Suppressor macrophage treated with lipopolysaccharide for 1 hour (primary cell): ENCODE measurements around the gene PPM1E.

Source experiments
- DNase-seq, 3 donors: peaks; one replicate each; pipeline ENCODE4 v3.0.0-alpha.2; 2020 to 2022

The PPM1E gene

DNA sequence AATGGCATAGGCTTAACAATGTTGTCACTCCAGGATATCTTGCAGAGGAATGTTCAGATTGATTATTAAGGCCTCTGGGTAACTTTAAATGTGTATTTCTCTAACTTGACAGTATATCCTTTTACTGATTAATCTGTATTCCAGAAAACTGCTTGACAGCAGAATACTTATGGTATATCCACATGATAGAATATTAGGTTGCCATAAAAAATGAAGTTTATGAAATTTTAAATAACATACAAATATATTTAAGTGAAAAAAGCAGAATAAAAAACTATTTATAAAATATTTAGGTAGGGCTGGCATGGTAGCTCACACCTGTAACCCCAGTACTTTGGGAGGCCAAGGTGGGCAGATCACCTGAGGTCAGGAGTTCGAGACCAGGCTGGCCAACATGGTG lies 244.4 kb downstream of the PPM1E start:
- no peak for DNase-seq

DNA sequence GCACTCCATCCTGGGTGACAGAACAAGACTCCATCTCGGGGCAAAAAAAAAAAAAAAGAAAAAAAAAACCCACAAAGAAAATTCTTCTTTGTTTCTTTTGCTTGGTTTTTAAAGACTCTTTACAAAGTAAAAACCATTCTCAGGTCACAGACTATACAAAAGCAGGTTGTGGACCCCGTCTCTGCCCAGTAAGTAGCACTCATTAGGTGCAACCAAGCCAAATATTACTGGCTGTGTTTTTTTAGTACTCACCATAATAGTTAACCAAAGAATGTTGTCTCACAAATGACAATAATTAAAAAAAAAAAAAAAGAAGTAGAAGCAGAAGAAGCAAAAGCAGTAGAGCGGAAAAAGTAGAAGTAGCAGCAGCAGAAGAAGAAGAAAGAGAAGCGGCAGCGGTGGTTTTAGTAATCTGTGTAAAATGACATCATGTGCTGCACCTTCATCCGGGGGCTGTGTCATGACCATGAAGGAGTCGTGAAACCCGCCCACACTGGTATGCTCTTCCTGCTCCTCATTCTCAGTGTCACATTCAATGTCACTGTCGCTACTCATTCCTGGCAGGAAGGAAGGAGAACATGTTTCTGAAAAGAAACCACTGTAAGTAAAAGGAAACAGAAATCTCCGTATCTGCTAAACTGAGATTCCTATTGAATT lies 245.6 kb downstream of the PPM1E start:
- DNase-seq = peak; percentile 93 to 97 (median 95)

DNA sequence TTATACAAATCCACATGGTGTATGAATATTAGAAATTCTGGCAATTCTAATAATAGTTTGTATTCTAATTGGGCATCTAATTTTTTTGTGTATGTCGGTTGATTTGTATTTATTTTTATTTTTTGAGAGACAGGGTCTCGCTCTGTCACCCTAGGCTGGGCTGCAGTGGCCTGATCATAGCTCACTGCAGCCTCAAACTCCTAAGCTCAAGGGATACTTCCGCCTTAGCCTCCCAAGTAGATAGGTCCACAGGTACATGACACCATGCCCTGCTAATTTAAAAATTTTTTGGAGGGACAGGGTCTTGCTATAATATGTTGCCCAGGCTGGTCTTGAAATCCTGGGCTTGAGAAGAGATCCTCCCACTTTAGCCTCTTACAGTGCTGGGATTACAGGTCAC lies 246.5 kb downstream of the PPM1E start:
- no peak for DNase-seq

DNA sequence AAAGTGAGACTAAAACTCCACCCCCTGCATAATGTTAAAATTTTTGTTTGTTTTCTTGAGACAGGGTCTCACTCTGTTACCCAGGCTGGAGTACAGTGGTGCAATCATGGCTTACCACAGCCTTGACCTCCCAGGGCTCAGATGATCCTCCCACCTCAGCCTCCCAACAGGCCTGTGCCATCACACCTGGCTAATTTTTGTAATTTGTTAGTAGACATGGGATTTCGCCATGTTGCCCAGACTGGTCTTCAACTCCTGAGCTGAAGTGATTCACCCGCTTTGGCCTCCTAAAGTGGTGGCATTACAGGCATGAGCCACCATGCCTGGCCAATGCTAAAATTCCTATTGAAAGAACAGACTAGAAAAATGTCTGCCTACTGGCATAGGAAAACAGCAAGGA lies 247.2 kb downstream of the PPM1E start:
- peak; percentile 23 to 40 (median 35) for DNase-seq

DNA sequence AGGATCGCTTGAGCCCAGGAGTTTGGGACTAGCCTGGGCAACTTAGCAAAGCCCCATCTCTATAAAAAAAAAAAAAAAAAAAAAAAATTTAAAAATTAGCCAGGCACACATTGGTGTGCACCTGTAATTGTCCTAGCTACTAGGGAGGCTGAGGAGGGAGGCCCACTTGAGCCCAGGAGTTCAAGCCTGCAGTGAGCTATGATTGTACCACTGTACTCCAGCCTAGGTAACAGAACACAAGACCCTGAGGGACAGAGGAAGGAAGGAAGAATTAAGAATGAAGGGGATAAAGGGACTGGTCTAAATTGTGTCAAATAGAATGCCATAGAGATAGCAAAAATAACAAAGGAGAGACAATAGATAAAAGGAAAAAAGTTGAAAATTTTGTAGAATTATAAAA lies 248.2 kb downstream of the PPM1E start:
- DNase-seq = no peak

DNA sequence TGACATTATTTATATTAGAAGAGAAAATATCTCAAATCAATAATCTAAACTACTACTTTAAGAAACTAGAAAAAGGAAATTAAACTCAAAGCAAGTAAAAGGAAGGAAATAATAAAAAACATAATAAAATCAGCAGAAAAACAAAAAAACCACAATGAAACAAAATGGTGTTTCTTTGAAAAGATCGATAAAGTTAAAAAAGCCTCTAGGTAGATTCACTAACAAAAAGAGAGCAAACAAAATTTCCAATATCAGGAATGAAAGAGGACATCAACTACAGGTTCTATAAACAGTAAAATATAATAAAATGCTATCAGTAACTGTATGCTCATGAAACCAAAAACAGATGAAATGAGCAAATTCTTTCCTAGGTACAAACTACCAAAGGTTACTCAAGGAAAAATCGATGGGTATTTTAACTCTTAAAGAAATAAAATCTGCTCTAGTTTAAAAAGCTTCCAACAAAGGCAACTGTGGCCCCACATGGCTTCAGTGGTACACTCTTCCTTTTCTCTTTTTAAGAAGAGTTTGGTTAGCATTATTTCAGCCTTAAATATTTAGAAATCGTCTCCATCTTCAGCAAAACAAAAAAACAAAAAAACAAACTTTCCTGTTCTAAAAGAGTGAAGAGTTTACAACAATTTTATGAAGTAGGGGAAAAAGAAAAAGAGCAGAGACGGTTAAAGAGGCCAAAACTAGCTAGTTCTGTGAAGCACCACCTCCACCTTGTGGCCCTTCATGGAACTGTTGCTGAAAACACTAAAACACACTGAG lies 248.9 kb downstream of the PPM1E start:
- DNase-seq = peak; percentile 76 to 80 (median 79)

DNA sequence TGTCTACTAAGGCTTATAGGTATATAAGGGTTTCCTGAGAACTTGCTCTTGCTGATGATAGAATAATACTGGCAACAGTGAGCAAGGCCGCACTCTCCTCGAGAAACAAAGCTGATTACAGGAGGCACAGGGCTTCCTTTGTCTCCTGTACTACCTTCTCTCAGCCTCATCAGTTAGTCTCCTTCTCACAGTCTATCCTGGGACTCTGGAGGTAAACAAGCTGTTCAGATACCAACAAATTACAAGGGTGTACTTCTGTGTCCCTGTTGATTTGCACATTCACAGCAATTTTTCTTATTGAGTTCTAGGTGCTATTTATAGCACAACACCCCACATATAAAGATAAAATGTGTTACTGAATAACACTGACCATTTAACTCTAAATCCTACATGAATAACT lies 252.3 kb downstream of the PPM1E start:
- DNase-seq = no peak

DNA sequence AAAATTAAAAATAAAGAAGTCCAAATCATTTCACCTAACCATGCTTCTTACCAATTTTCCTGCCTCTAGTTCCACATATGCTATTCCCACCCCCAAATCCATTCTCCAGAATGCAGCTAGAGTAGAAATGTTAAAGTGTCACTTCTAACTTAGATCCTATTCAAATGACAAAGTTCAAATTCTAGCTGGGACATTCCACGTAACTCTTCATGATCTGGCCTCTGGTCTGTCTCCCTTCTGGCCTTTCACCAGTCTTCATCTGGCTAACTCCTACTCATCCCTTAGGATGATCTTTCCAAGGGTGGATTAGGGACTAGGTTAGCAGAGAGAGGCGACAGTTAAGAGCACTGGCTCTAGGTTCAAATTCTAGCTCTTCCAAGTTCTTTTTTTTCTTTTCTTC lies 253.1 kb downstream of the PPM1E start:
- DNase-seq = no peak

DNA sequence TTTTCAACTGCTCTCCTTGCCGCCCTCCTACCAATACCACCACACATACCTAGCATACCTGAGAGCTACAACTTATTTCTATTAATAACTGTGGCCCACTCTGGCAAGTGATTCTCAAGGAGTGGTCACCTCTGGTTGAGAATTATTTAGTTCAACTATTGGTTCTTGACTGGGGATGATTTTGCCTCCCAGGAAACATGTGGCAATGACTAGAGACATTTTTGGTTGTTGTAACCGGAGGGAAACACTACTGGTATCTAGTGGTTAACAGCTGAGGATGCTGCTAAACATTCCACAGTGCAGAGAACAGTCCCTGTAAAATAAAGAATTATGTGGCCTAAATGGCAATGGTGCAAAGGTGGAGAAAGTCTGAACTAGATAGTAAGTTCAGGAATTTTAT lies 254.4 kb downstream of the PPM1E start:
- DNase-seq = no peak

DNA sequence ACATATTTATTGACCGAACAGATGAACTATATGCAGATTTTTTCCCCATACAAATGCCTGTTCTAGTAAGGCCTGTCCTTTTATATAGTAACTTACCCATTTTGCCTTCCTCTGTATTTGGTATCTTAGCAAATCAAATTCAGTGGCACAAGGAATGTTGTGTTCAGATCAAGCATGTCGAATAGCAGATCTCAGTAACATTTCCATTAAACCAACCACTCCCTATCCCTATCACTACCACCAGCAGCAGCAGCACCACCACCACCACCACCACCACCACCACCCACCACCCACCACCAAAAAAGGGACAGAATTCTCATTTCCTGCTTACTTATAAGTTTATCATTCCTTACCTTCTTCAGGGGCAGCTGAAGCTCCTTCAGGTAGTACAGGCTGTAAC lies 256.3 kb downstream of the PPM1E start:
- DNase-seq = no peak

DNA sequence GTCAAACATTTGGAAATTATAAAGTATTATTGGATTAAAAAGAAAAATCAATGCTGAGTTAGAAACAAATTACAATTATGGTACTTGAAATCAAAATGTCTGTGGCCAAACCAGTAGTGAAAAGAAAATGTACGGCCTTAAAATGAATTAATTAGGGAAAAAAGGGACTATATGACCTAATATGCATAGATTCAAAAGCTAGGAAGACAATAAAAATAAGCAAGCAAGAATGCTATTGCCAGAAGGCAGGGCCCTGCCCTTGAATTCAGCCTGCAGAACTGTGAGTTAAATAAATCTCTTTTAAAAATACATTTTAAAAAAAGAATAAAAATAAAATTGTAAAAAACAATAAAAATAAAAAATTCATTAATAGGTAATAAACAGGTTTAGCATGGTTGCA lies 262.4 kb downstream of the PPM1E start:
- DNase-seq = no peak

DNA sequence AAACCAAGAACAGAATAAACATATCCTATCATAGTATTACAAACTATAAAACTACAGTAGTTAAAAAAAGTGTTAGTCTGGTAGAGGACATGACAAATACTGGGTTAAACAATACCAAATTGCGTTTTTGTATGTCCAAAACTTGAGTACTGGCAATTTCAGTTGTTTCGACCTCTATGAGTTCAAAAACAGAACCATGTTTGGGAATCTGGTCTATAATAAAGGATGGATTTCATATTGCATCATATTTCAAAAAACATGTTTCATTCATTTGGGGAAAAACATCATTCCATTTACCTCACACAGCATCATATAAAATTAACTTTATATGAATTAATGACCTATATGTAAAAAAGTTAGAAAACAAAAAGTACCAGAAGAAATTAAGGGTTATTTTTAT lies 269.3 kb downstream of the PPM1E start:
- DNase-seq = no peak

DNA sequence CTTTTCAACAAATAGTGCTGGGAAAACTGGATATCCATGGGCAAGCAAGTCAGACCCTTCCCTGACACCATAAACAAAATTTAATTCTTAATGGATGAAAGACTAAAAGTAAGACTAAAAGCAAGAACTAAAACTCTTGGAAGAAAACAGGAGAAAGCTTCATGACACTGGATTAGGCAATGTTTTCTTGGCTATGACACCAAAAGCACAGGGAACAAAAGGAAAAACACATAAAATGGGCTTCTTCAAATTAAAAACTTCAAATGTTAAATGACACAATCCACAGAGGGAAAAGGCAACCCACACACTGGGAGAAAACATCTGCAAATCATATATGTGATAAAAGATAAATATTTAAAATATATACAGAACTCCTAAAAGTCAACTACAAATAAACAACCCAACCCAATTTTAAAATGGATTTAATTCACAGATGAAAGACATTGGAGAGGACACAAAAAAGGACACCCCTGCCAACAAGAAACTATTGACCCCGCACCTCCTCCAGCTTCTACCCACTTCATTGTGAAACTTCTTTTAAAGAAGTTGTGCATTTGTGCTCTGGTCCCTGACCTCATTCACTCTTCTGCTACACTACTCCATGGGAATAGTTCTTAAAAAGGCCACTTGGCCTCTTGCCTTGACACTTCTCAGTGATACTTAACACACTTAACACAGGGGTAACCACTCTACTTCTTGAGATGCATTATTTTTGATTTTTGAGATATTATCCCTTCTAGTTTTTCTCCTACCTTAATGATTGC lies 270.7 kb downstream of the PPM1E start:
- peak; percentile 35 to 52 (median 45) for DNase-seq

DNA sequence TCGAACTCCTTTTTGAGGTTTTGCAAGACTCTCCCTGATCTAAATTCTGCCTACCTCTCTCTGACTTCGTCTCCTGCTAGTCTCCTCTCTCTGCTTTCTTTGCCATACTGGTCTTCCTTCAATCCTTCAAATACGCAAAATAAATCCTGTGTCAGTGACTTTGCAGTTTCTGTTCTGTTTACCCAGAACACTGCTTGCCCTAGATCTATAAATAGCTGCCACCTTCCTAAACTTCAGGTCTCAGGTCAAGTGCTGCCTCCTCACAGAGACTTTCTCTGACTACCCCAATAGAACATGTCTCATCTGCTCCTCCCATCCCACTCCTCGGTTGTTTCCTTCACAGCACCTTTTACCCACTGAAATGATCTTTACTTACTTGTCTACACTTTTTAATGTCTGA lies 272.1 kb downstream of the PPM1E start:
- DNase-seq = no peak

DNA sequence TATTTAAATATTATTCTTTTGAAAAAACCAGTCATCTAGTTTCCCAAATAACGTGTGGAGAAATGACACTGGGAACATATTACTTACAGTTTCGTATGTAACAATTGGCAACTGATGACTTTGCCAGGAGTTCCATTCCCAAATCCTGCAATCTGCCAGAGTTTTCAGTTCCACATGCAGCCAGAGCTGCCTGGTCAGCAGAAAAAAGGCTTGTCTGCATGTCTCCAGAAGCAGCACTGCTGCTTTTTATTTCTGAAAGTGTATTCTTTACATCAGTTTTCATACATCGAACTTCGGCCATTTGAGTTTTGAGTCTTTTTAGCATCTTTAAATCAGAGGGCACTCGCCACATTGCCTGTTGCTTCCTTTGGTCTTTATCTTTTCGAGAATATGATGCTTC lies 272.7 kb downstream of the PPM1E start:
- DNase-seq = peak in 2 of 3 donors; percentile 4 to 20

DNA sequence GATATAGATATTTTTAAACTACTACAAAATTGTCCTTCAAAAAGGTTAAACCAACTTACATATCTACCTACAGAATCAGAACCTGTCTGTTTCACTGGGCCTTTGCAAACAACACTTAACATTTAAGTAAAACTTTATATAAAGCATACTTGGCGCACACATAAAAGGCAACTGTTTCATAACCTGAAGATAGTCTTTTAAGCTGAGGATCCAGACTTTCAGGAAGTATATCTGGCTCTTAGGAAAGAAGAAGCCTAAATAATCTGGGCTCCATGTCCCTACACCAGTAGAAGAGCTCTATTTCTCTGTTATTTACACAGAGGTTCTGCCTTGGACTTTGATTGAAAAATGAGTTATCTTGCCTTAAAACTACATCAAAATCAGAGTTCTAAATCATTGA lies 275.2 kb downstream of the PPM1E start:
- DNase-seq = no peak
